PC-9 (cell line): ENCODE data around the gene GIGYF1. TPM values are rescaled to one million over a fixed set of nuclear protein-coding genes. Genes with fewer than 3 reads are reported as not detected.
A peak's percentile ranks its signal among the peaks of the same experiment; 100 is the strongest.

Experiments
- Bru-seq: library from RNA; stranded (reverse); fragments of 400-500 nt; gene quantifications from one replicate; lab custom pipeline; 2021; lab: Mats Ljungman, UMichigan
- BruChase-seq, 2 experiments: library from RNA; stranded (reverse); fragments of 400-500 nt; gene quantifications; one replicate each; lab custom pipeline; 2021; lab: Mats Ljungman, UMichigan
- BruUV-seq: library from RNA; stranded (reverse); fragments of 400-500 nt; replicated peaks from 2 replicates; lab custom pipeline; 2021; lab: Mats Ljungman, UMichigan
- CTCF ChIA-PET: fragments of 300-600 bp; sonication (Branson Sonifier 250); formaldehyde crosslinking; loops from one replicate; lab custom pipeline; 2022; ENCODE audit warnings: antibody characterized with exemption; lab: Charles Lee
- POLR2A ChIA-PET: fragments of 300-600 bp; sonication (Branson Sonifier 250); formaldehyde crosslinking; loops from one replicate; lab custom pipeline; 2022; ENCODE audit warnings: antibody characterized with exemption; ENCODE audit not compliant: unreplicated experiment; lab: Charles Lee
- DNase-seq, 2 experiments: peaks; one replicate each; pipeline versions ENCODE4 v3.0.0 to v3.0.0-alpha.2; 2015 to 2022; ENCODE audit warnings: mixed read lengths in 1 of 2
- H2AFZ ChIP-seq: fragments of 200-600 bp; sonication (generic); 2 replicates; pipeline ENCODE4 v1.8.1; 2017; ENCODE audit warnings: antibody characterized with exemption
- H3F3A ChIP-seq: fragments of 200-600 bp; sonication (generic); 2 replicates; pipeline ENCODE4 v1.8.1; 2017; ENCODE audit warnings: antibody characterized with exemption, mild to moderate bottlenecking, low read depth; ENCODE audit not compliant: insufficient read depth
- H3K27ac ChIP-seq: fragments of 200-600 bp; sonication (generic); 2 replicates; pipeline ENCODE4 v1.6.1; 2016; ENCODE audit warnings: mixed run types
- H3K27me3 ChIP-seq: fragments of 200-600 bp; sonication (generic); 2 replicates; pipeline ENCODE4 v1.6.1; 2016; ENCODE audit warnings: low read depth, mixed run types; ENCODE audit not compliant: insufficient read depth
- H3K36me3 ChIP-seq: fragments of 200-600 bp; sonication (generic); 2 replicates; pipeline ENCODE4 v1.6.1; 2016; ENCODE audit warnings: low read depth, mixed run types
- H3K4me1 ChIP-seq: fragments of 200-600 bp; sonication (generic); replicated peaks from 2 replicates; pipeline ENCODE4 v1.6.1; 2016; ENCODE audit warnings: mixed run types; ENCODE audit not compliant: insufficient read depth
- H3K4me2 ChIP-seq: fragments of 200-600 bp; sonication (generic); 2 replicates; pipeline ENCODE4 v1.6.1; 2017; ENCODE audit warnings: mixed run types
- H3K4me3 ChIP-seq: fragments of 200-600 bp; sonication (generic); 2 replicates; pipeline ENCODE4 v1.6.1; 2016; ENCODE audit warnings: mixed run types
- H3K79me2 ChIP-seq: fragments of 200-600 bp; sonication (generic); 2 replicates; pipeline ENCODE4 v1.6.1; 2017; ENCODE audit warnings: low read depth, mixed run types
- H3K9me2 ChIP-seq: fragments of 200-600 bp; sonication (generic); 2 replicates; pipeline ENCODE4 v1.8.1; 2017; ENCODE audit warnings: mild to moderate bottlenecking; ENCODE audit not compliant: insufficient read depth
- H3K9me3 ChIP-seq: fragments of 200-600 bp; sonication (generic); 2 replicates; pipeline ENCODE4 v1.8.1; 2016; ENCODE audit warnings: low read depth; ENCODE audit not compliant: insufficient read depth
- H4K20me1 ChIP-seq: fragments of 200-600 bp; sonication (generic); 2 replicates; pipeline ENCODE4 v1.8.1; 2017; ENCODE audit not compliant: insufficient read depth
- EZH2 ChIP-seq: fragments of 200-600 bp; sonication (generic); IDR thresholded peaks from 2 replicates; pipeline ENCODE4 v1.8.0; 2017; ENCODE audit warnings: antibody characterized with exemption, low read depth
- intact Hi-C: fragments of 100-400 bp; cut with micrococcal nuclease; formaldehyde crosslinking; loops from one replicate; pipeline ENCODE4 v1.10.0; 2022; ENCODE audit not compliant: unreplicated experiment
- long read RNA-seq: library from polyadenylated mRNA; stranded (forward); transcript quantifications from one replicate; pipeline ENCODE4 v2.0.0, GENCODE V29; 2022
- total RNA-seq: library from RNA; stranded (reverse); gene quantifications from 2 replicates; pipeline ENCODE4 v1.2.3, GENCODE V29; 2021
- TF ChIP-seq, protein P1 (sequence below): fragments of 200-600 bp; sonication (generic); conservative IDR thresholded peaks from 2 replicates; pipeline ENCODE4 v1.6.1; 2017; ENCODE audit warnings: mixed run types, antibody characterized with exemption, mild to moderate bottlenecking, moderate library complexity

Gene GIGYF1, protein sequence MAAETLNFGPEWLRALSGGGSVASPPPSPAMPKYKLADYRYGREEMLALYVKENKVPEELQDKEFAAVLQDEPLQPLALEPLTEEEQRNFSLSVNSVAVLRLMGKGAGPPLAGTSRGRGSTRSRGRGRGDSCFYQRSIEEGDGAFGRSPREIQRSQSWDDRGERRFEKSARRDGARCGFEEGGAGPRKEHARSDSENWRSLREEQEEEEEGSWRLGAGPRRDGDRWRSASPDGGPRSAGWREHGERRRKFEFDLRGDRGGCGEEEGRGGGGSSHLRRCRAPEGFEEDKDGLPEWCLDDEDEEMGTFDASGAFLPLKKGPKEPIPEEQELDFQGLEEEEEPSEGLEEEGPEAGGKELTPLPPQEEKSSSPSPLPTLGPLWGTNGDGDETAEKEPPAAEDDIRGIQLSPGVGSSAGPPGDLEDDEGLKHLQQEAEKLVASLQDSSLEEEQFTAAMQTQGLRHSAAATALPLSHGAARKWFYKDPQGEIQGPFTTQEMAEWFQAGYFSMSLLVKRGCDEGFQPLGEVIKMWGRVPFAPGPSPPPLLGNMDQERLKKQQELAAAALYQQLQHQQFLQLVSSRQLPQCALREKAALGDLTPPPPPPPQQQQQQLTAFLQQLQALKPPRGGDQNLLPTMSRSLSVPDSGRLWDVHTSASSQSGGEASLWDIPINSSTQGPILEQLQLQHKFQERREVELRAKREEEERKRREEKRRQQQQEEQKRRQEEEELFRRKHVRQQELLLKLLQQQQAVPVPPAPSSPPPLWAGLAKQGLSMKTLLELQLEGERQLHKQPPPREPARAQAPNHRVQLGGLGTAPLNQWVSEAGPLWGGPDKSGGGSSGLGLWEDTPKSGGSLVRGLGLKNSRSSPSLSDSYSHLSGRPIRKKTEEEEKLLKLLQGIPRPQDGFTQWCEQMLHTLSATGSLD (N-terminal part only)
- 55.1 and 64.2 TPM in 2 replicates for total RNA-seq
- percentile 73 among the genes with signal in this experiment for Bru-seq, nascent RNA
- BruChase-seq, experiment 1, labeled RNA remaining after a 2-hour chase: percentile 89 among the genes with signal in this experiment
- percentile 93 among the genes with signal in this experiment for BruChase-seq, experiment 2, labeled RNA remaining after a 6-hour chase
- long read RNA-seq, partial matches to known transcripts: 17 of 21 reads
- long read RNA-seq, other reads (novel, unspliced or antisense): 4 of 21 reads

DNA sequence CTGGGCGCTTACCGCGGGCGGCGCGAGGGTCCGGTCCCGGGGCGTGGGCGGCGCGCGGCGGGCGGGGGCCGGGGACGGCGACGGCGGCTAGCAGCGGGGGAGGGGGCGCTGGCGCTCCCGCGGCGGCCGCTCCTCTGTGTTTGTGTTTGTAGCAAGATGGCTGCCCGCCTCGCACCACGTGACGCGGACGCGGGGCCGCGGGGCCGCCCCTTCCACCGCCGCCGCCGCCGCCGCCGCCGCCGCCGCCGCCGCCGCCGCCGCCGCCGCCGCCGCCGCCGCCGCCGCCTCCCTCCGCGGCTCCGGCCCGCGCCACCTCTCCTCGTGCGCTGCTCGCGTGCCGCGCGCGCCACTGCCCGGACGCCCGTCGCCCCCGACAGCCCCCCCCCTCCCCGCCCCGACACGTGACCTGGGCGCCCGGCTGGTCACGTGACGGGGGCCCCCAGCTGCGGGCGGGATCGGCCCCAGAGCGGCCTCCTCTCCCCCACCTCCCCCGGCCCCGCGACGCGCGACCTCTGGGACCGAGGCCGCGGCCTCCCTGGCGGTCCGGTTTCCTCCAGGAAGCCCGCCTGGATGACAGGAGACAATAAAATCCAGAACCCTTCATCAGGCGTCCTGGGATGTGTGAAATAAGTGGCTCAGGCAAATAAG, at the start of gene GIGYF1:
Gene GIGYF1 (minus strand): TSS at position 153 of the 648 bp plus-strand sequence. CDS start 6,012 bp downstream, outside the sequence.
- CTCF ChIA-PET: interaction anchor here (0.6 kb wide), 1 partner anchor 406 kb away, joined by 3 read pairs; no protein-coding TSS in a partner anchor
- peak in 1 of 2 experiments; percentile 70 for DNase-seq

DNA sequence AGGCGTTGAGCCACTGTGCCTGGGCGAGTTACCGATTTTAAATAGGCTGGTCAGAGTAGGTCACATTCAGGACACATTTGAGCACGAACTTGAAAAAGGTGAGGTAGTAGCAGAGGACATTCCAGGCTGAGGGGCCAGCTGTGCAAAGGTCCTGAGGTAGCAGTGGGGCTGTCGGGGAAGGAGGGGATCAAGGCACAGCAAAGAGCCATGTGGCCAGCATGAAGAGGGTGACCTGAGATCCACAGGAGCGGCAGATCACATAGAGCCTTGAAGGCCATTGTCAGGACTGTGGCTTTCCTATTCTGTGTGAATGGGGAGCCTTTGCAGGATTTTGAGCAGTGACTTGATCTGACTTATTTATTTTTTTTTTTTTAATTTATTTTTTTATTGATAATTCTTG, 45.9 kb upstream of the GIGYF1 start:
- H2AFZ ChIP-seq: no peak overlapping the region
- DNase-seq: no peak
- H3K27me3 ChIP-seq: peaks cover 17% of the 10 kb centered on the region
- intact Hi-C loops: no loop called here
- H3K27ac ChIP-seq: no peak overlapping the region
- no peaks in the 10 kb centered on the region for H3F3A ChIP-seq
- POLR2A ChIA-PET: no interaction called here
- no peak for TF ChIP-seq EZH2
- TF ChIP-seq, protein P1, sequence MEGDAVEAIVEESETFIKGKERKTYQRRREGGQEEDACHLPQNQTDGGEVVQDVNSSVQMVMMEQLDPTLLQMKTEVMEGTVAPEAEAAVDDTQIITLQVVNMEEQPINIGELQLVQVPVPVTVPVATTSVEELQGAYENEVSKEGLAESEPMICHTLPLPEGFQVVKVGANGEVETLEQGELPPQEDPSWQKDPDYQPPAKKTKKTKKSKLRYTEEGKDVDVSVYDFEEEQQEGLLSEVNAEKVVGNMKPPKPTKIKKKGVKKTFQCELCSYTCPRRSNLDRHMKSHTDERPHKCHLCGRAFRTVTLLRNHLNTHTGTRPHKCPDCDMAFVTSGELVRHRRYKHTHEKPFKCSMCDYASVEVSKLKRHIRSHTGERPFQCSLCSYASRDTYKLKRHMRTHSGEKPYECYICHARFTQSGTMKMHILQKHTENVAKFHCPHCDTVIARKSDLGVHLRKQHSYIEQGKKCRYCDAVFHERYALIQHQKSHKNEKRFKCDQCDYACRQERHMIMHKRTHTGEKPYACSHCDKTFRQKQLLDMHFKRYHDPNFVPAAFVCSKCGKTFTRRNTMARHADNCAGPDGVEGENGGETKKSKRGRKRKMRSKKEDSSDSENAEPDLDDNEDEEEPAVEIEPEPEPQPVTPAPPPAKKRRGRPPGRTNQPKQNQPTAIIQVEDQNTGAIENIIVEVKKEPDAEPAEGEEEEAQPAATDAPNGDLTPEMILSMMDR: no peak
- no peaks in the 10 kb centered on the region for H4K20me1 ChIP-seq
- H3K9me2 ChIP-seq: no peaks in the 10 kb centered on the region
- no TSS peak for BruUV-seq
- no peaks in the 10 kb centered on the region for H3K36me3 ChIP-seq
- no peaks in the 10 kb centered on the region for H3K4me1 ChIP-seq
- H3K79me2 ChIP-seq: no peaks in the 10 kb centered on the region
- H3K9me3 ChIP-seq: no peaks in the 10 kb centered on the region
- H3K4me3 ChIP-seq: no peak overlapping the region
- CTCF ChIA-PET: no interaction called here
- H3K4me2 ChIP-seq: no peak overlapping the region

More for the DNA sequence above, at the start of gene GIGYF1:
- no peak within 1 kb of the TSS for H3K27ac ChIP-seq
- H3K27me3 ChIP-seq: no peaks in the 10 kb centered on the region
- peak within 1 kb of the TSS; percentile 95 for H3K4me2 ChIP-seq
- intact Hi-C loops: loop anchor here (5.0 kb wide), 3 partner anchors 112 to 227 kb away; partner anchors contain the start of gene EPHB4
- H3K9me2 ChIP-seq: no peaks in the 10 kb centered on the region
- BruUV-seq: no TSS peak
- no peak for TF ChIP-seq EZH2
- TF ChIP-seq, protein P1: no peak
- peaks cover 43% of the 10 kb centered on the region for H3K79me2 ChIP-seq
- POLR2A ChIA-PET: interaction anchor here (0.6 to 1.2 kb wide), 2 partner anchors 12 to 62 kb away, joined by 6 to 14 read pairs; partner anchors contain the start of gene POP7
- H3K4me1 ChIP-seq: peaks cover 13% of the 10 kb centered on the region
- H3K9me3 ChIP-seq: no peaks in the 10 kb centered on the region
- H2AFZ ChIP-seq: peak within 1 kb of the TSS; percentile 60; the same call in 1 of the 2 replicates
- H3F3A ChIP-seq: peaks cover 12% of the 10 kb centered on the region; the same call in 1 of the 2 replicates
- H3K36me3 ChIP-seq: no peaks in the 10 kb centered on the region
- peaks cover 37% of the 10 kb centered on the region for H4K20me1 ChIP-seq
- peak within 1 kb of the TSS; percentile 97 for H3K4me3 ChIP-seq
